ENCODE data around the gene PKHD1.

DNA sequence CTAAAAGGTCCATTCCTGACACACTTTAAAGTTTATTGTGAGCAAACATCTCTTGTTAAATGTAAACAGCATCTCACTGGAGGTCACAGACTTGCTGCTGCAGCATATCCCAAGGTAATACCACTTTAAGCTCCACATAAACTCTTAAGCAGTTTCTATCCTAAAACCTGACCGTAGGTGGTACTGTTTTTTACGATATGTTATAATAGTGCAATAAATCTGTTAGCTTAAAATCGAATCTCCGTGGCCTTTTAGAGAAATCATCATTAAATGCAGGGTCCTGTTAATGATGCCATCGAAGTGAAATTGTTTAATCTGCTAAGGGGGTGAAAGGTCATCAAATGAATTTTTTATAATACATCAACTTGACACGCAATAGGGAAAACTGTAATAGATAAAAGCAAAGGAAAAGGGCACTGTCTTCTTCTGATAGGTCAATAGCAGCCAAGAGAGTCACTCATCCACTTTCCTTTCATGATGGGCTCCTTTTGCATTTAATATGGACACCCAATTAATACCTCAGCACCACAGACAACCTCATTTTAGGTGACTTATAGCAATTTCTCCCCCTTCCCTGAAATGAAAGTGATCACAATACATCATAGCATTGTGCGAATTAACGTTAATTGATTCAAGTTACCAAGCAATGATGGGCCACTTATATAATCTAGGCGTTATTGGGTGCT lies 436.1 kb downstream of the PKHD1 start:
- no peak for TF ChIP-seq CTCF (IDR thresholded peaks at IDR 0.05)
- no peak for TF ChIP-seq EZH2 (IDR thresholded peaks at IDR 0.05; ENCODE audit: borderline replicate concordance, insufficient read depth, low read depth, low read length, poor library complexity, severe bottlenecking)

Measured in B cell (primary cell).